IPS-11a (cell line): ENCODE measurements around the gene CLEC20A.

Experiments used
- H3K4me3 ChIP-seq: one replicate; pipeline ENCODE4 v1.5.1; 2013; ENCODE audit warnings: low read depth, low read length, control low read depth

The CLEC20A gene

DNA sequence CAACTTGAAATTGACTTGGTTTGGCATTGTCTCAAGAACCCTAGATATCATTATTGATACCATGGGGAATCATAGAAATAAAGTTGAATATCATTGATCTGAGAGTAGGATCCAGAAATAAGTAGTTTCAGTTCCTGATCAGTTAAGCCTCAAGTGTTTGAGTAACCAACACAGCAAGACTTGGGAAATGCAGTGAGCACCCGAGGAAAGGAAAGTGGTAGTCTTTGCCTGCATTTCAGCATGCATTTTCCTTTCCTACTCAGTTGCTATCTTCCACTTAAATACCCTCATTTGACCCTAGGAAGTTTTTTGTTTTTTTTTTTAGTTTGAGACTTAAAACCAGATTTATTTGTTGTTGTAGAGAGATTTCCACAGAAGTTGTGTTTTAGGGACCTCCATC is 18.9 kb downstream of the CLEC20A start:
- no peak overlapping the region for H3K4me3 ChIP-seq

DNA sequence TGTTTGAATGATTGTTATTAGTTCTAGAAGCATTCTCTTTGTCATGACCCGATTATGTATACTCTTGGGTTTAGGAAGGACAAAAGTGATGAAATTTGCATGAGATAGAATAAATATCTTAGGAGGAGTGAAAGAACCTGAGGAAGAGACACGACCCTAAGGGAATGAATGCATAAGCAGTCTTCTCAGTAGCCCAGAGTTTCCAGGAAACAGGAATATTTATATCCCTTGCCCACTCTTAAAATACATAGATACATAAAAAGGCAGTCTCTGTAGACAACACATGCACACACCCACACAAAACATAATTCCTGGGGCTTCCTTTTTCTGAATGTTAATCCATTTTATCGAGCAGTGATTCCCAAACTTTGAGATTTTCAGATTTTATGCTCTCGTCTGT is 19.4 kb downstream of the CLEC20A start:
- no peak overlapping the region for H3K4me3 ChIP-seq

DNA sequence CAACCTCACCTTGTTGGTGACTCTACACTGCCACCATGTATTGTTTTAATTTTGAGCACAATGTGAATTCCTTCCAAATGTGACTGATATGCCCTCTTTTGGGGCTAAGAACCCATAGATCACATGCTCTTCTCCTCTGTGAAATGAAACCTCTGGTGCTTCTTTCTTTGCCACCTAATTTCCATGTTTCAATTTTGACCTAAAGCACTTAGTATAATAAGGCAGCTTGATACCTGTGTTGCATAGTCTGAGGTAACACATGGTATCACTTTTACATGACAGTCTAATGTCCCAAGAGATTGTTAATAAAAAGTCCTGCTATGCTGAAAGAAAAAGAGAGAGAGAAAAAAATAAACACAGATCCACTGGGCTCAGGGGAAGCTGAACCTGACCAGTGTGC is 24.2 kb downstream of the CLEC20A start:
- no peak overlapping the region for H3K4me3 ChIP-seq

DNA sequence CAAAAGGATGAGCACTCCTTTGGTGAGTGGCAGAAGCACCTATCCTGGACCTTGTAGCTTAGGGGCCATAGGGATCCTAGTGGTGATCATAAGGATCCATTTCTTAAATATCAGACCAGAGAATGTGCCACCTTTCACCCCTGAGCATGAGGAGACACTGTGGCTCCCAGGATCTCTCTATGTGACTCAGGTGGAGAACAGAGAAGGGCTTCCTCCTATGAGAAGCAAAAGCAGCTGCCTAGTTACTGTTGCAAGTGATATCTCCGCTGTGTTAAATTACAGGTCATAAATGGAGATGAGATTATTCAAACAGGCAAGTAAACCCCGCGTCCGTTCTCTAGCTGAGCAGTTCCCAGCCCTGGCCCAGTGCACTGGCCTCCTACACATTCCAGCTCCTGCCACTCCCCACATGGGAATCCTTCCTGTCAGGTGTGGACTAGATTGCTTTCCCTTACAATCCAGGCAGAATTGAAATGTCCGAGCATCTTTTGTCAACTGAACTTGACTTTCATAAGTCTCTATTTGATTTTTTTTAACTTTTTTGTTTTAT is 26.3 kb downstream of the CLEC20A start:
- H3K4me3 ChIP-seq: no peak overlapping the region

DNA sequence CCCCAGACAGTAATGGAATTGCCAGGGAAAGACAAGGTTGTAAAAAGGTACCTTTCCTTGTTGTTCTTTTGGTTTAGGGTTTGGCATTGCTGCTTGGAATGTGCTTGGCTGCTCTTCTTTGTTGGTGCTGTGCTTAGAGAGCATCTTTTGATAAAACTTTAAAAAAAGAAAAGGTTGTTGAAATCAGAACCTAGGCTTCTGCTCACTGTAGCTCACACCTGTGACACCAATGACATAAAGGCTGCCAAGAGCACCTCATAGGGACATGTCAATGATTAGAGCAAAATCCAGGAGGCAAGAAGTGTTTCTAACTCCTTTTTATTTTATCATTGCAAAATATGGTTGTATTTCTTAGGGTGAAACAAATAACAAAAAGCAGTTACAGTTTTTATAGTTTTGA is 28.9 kb downstream of the CLEC20A start:
- H3K4me3 ChIP-seq: no peak overlapping the region

DNA sequence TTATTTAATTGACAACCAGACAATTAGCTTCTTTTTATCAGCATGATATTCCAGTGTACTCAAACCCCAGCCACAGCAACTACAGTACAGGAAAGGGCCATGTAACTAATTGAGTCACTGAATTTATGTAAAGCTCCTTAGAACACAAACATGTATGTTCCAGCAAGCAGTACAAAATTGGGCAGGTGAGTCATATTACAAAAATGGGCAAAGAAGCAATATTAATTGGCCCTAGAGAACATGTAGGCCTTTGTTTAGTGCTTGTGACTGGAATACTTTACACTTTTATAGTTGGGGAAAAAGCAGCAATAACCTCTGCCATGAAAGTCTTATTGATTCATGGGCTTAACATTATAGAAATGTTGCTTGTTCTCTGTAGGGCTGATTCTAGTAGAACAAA is 31.8 kb downstream of the CLEC20A start:
- no peak overlapping the region for H3K4me3 ChIP-seq

DNA sequence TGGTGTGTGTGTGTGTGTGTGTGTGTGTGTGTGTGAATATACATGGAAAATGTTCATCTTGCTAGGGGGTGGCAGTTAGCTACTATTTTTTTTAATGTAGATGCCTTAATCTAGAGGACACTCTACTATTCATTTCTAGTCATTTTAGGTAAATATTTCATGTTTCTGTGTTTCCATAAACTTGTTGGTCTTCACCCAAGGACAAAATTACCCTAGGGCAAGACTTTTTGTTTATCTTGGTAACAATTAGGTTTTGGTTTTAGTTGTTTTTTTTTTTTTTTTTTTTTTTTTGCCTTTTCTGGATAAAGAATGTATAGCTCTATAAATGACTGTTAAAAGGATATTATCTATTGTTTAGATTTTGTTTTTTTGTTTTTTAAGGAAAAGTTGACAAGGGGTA is 32.2 kb downstream of the CLEC20A start:
- no peak overlapping the region for H3K4me3 ChIP-seq

DNA sequence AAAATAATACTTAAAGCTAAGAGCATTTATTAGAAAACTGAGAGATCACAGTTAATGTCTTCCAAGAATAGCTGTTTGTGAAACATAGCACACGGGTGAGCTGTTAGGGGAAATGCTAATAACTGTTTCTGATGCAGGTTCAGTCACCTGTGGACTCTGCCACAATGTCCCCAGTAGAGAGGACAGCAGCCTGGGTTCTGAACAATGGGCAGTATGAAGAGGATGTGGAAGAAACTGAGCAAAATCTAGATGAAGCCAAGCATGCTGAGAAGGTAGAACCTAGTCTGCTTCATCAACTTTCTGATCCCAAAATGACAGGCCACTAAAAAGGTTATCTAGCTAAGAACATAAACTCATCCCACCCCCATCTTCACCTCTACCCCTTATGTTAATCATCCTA is 32.6 kb downstream of the CLEC20A start:
- H3K4me3 ChIP-seq: no peak overlapping the region

DNA sequence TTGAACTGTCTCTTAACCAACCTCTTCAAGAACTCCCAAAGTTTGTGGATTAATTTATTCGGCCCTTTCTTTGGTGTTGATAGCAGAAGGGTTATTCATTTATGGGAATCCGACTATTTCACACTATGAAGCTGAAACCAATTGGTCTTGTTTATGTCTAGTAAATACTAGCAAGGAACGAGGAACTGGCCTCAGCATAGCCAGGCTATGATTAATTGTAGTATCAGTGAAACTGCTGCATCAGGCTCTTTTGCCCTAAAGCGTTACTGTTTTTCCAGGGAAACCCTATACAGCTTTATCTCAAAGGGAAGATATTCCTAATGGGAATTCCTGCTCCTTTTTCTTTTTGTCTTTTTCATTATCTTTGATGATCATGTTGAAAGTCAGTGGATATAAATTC is 35.1 kb downstream of the CLEC20A start:
- no peak overlapping the region for H3K4me3 ChIP-seq

DNA sequence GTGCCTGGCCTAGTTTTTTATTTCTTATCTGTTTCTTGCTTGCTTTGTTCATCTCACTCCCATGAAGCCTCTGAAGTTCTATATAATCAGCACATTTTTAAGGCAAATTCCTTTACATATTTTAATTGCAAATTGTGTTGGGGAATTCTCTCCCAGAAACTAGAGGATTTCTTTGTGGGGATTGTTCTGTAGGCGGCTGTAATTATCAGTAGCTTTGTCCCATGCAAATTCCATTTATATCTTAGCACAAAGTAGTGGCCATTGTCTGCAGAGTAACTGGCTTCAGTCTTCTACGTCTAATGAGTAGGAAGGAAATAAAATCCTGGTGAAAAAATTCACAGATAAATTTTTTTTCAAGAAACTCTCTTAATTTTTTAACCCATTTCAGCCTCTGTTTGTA is 35.7 kb downstream of the CLEC20A start:
- no peak overlapping the region for H3K4me3 ChIP-seq

DNA sequence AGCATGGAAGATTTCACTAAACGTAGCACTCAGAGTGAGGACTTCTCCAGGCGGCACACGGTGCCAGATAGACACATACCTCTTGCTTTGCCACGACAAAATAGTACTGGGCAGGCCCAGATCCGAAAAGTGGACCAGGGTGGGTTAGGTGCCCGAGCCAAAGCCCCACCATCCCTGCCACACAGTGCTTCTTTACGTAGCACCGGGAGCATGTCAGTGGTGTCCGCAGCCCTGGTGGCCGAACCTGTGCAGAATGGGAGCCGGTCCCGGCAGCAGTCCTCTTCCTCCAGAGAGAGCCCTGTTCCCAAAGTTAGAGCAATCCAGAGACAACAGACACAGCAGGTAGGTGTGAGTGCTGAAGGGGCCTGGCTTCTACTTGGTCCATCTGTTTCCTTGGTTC is 38.6 kb downstream of the CLEC20A start:
- no peak overlapping the region for H3K4me3 ChIP-seq

DNA sequence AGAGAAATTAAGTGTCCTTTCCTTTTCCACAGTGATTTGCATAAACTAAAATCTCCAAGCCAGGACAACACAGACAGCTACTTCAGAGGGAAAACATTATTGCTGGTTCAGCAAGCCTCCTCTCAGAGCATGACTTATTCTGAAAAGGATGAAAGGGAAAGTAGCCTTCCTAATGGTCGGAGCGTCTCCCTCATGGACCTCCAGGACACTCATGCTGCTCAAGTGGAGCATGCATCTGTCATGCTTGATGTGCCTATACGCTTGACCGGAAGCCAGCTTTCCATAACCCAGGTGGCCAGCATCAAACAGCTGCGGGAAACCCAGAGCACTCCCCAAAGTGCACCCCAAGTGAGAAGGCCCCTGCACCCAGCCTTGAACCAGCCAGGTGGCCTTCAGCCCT is 39.1 kb downstream of the CLEC20A start:
- H3K4me3 ChIP-seq: no peak overlapping the region

DNA sequence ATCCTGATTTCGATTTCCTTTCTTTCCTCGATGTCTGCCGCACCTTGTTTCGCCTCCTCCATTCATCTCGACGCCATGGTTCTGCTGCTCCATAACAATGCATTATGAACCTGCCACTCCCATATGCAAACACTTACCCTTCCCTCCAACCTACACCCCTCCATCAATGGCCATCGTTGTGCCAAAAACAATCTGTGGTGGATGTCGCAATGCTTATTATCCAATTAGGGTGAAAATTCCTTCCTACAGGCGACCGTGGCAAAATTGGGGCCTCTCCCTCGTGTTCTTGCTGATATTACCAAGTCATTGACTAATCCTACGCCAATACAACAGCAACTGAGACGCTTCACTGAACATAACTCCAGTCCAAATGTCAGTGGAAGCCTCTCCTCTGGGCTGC is 40.3 kb downstream of the CLEC20A start:
- no peak overlapping the region for H3K4me3 ChIP-seq

DNA sequence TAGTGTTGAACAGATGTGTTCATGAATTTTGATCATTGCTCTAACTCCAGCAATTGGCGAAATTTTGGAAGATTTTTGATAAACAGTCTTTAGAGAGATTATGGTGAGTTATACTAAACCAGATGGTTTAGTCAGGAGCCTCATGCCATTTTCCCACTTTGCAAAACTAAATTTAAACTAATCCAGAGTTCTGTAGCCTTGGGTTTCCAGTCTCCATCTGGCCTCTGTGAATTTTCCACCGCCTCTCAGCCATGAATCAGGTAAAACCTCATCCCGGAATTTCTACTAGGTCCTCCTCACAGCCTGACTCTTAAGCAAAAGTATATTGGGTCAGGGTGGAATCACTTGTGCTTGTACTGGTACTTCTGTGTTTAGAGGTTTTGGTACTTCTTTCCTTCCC is 44.8 kb downstream of the CLEC20A start:
- H3K4me3 ChIP-seq: no peak overlapping the region

DNA sequence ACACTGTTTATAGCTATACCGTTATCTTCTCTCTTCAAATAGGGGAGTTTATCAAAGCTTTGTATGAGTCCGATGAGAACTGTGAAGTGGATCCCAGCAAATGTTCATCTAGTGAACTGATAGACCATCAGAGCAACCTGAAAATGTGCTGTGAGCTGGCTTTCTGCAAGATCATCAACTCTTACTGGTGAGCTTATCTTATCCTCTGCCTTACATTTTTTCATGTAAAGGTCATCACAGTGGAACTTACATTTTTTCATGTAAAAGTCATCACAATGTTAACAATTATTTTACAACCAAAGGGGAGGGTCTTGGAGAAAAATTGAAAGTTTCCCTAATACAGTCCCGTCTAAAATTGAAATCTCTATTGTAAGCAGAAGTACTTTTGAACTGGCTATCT is 45.2 kb downstream of the CLEC20A start:
- no peak overlapping the region for H3K4me3 ChIP-seq

DNA sequence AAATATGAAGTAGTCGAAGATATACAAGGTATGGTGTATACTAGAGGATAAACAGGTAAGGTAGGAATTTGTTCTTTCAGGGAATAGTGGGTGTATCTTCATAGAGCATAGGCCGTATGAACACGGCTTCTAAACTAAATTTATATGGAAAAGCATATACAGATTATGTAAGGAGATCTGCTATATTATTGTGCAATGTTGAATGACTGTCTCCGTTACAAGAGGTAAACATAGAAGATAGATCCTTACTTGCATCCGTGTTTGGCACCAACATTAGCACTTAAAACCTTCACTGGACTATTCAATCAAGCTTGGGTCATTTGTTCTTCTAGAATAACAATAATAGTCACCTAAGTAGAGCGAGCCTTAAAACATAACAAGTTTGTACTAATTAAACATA is 45.9 kb downstream of the CLEC20A start:
- no peak overlapping the region for H3K4me3 ChIP-seq

DNA sequence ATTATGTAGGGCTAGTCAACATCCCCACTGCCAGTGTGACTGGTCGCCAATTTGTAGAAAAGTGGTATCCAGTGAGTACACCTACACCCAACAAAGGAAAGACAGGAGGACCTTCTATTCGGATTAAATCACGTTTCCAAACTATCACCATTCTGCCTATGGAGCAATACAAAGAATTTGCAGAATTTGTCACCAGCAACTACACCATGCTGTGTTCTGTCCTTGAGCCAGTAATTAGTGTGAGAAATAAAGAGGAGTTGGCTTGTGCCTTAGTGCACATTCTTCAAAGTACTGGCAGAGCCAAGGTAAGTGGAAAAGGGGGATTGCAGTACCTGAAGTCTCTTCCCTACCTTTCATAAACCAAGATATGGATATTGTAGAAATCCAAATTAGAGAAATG is 53.8 kb downstream of the CLEC20A start:
- no peak overlapping the region for H3K4me3 ChIP-seq

DNA sequence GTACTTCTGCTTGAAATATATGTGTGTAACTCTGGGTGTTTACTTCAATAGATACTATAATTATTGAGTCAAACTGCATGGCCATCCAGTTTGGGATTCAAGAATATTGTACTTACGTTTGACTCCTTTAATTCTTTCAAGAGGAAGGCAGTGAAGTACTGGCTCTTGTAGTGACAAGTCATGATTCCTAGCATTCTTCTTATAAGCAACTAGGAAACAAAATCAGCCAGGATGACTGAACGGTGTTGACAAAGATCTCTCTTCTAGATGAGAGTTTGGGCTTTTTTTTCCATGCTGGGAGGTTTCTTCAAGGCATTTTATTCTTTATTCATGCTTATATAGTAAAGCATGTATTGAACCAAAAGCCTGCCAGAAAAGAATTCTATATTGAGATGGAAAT is 58.3 kb downstream of the CLEC20A start:
- no peak overlapping the region for H3K4me3 ChIP-seq

DNA sequence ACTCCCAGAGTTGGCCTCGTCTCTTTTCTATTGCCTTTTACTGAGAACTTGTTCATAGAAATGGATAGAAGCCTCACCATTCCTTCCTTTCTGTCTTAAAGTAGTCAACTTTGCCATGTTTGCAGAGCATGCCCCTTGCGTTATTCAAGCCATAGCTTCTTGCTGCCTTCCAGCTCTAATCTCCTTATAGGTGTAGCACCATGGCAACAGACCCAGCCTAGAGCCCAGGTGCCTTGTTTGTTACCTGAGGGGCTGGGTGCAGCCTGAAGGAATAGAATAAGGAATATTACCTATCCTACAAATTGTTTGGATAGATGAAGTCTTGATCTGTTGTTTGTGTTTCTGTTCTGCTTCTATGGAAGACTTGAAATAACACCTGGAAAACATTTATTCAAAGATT is 59.9 kb downstream of the CLEC20A start:
- no peak overlapping the region for H3K4me3 ChIP-seq

DNA sequence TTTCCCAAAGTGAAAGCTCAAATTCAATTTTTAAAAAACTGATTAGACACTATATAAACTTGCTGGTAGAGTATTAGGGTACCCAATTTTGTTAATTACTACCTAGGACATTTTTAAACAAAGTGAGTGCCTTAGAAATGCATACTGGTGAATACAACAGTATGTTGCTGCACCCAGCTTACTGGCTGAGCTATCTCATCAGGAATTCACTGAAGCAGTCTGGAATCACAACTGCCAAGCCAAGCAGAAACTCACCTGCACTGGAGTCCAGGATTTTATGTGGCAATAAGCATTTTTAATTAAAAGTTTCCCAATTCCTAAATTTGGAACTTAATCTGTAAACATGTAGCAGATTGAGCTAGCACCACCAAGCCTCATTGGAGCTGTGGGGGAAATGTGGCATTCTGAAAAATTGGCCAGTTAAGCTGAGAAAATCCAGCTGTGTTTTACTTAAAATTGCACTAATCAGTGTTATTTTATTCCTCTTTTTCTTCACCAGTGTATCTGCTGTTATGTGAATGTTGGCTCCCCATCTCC is 61.8 kb downstream of the CLEC20A start:
- H3K4me3 ChIP-seq: no peak overlapping the region

DNA sequence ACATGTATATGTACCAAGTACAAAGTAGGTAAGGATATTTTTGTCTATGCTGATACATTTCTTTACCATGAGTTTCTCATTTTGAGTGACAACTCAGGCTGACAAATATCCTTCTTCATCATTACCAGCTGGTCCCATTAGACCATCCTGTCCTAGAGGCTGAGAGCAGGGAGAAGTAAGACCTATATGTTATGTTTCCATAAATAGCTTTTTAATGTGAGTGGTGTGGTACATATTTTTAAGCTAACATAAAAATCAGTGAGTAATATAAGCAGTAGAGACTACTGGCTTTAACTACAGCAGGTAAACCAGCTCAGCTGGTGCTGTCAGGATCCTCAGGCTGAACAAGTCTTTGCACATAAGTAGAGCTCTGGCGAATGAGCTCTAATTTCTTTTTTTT is 62.4 kb downstream of the CLEC20A start:
- no peak overlapping the region for H3K4me3 ChIP-seq
